MM.1S (cell line): ENCODE measurements around the gene WDR26.
"Not testable (repeated sequence)": the region's sequence is repeated elsewhere in the genome, so short reads cannot be mapped to it uniquely, and the experiment has no call there.

Experiments used
- DNase-seq: peaks from one replicate; pipeline ENCODE4 v3.0.0-alpha.2; 2015
- H2AFZ ChIP-seq: fragments of 300-600 bp; sonication (generic); 2 replicates; pipeline ENCODE4 v1.6.0; 2016; ENCODE audit warnings: antibody characterized with exemption, low read length
- H3F3A ChIP-seq: fragments of 300-600 bp; sonication (generic); 2 replicates; pipeline ENCODE4 v1.6.1; 2016; ENCODE audit warnings: mild to moderate bottlenecking, antibody characterized with exemption, low read length, moderate library complexity, mixed read lengths; ENCODE audit not compliant: insufficient read depth
- H3K27ac ChIP-seq: fragments of 300-600 bp; sonication (generic); 2 replicates; pipeline ENCODE4 v1.5.1; 2016; ENCODE audit warnings: mild to moderate bottlenecking, low read length
- H3K27me3 ChIP-seq: fragments of 300-600 bp; sonication (generic); replicated peaks from 2 replicates; pipeline ENCODE4 v1.6.0; 2016; ENCODE audit warnings: low read length; ENCODE audit not compliant: insufficient read depth
- H3K36me3 ChIP-seq: fragments of 300-600 bp; sonication (generic); replicated peaks from 2 replicates; pipeline ENCODE4 v1.6.1; 2016; ENCODE audit warnings: mild to moderate bottlenecking, low read length, mixed read lengths; ENCODE audit not compliant: insufficient read depth
- H3K4me1 ChIP-seq: fragments of 300-600 bp; sonication (generic); 2 replicates; pipeline ENCODE4 v1.6.1; 2016; ENCODE audit warnings: low read length, mixed read lengths
- H3K4me2 ChIP-seq: fragments of 300-600 bp; sonication (generic); 2 replicates; pipeline ENCODE4 v1.6.0; 2016; ENCODE audit warnings: low read depth, low read length
- H3K4me3 ChIP-seq: fragments of 300-600 bp; sonication (generic); 2 replicates; pipeline ENCODE4 v1.5.1; 2016; ENCODE audit warnings: low read length, mixed read lengths
- H3K79me2 ChIP-seq: fragments of 300-600 bp; sonication (generic); 2 replicates; pipeline ENCODE4 v1.6.1; 2016; ENCODE audit warnings: mixed run types, low read length, mixed read lengths
- H3K9ac ChIP-seq: fragments of 300-600 bp; sonication (generic); 2 replicates; pipeline ENCODE4 v1.6.1; 2016; ENCODE audit warnings: low read length, mixed read lengths
- H3K9me2 ChIP-seq: fragments of 300-600 bp; sonication (generic); replicated peaks from 2 replicates; pipeline ENCODE4 v1.6.1; 2016; ENCODE audit warnings: mild to moderate bottlenecking, low read length, mixed read lengths; ENCODE audit not compliant: insufficient read depth
- H3K9me3 ChIP-seq: fragments of 300-600 bp; sonication (generic); replicated peaks from 2 replicates; pipeline ENCODE4 v1.6.1; 2016; ENCODE audit warnings: mild to moderate bottlenecking, low read length, mixed read lengths; ENCODE audit not compliant: insufficient read depth
- H4K20me1 ChIP-seq: fragments of 300-600 bp; sonication (generic); 2 replicates; pipeline ENCODE4 v1.6.1; 2016; ENCODE audit warnings: mild to moderate bottlenecking, low read length, moderate library complexity, mixed read lengths; ENCODE audit not compliant: insufficient read depth
- CTCF ChIP-seq: fragments of 300-600 bp; sonication (generic); IDR thresholded peaks from 2 replicates; pipeline ENCODE4 v1.5.1; 2016; ENCODE audit warnings: antibody characterized with exemption, low read length, mixed read lengths
- EZH2 ChIP-seq: fragments of 300-600 bp; sonication (generic); optimal IDR thresholded peaks from 2 replicates; pipeline ENCODE3; 2017; ENCODE audit warnings: low read depth, mild to moderate bottlenecking, antibody characterized with exemption, low read length, mixed read lengths
- EZH2phosphoT487 ChIP-seq: fragments of 300-600 bp; sonication (generic); IDR thresholded peaks from 2 replicates; pipeline ENCODE4 v1.6.1; 2018; ENCODE audit warnings: antibody characterized with exemption, low read length

Gene WDR26

GRCh38 chr1:224480200-224480599 lies 45.6 kb upstream of the WDR26 start:
- H3K27me3 ChIP-seq, H3K27ac ChIP-seq, H3K36me3 ChIP-seq, H3F3A ChIP-seq, H2AFZ ChIP-seq, H3K9me2 ChIP-seq, H3K4me2 ChIP-seq, H3K9me3 ChIP-seq, H3K9ac ChIP-seq, H3K79me2 ChIP-seq, DNase-seq, H4K20me1 ChIP-seq, H3K4me1 ChIP-seq, H3K4me3 ChIP-seq: not testable (repeated sequence)

- H3K36me3 ChIP-seq, result no peaks in the 10 kb centered on the region
- no peaks in the 10 kb centered on the region for H3K27me3 ChIP-seq
- DNase-seq, result peak; percentile 3
- no peak overlapping the region for H3K4me2 ChIP-seq
- H3F3A ChIP-seq, result no peaks in the 10 kb centered on the region
- H2AFZ ChIP-seq, result no peak overlapping the region
- H3K4me3 ChIP-seq, result no peak overlapping the region
- no peaks in the 10 kb centered on the region for H3K4me1 ChIP-seq
- no peak overlapping the region for H3K27ac ChIP-seq
- no peak overlapping the region for H3K9ac ChIP-seq
- no peaks in the 10 kb centered on the region for H3K79me2 ChIP-seq
- no peaks in the 10 kb centered on the region for H3K9me2 ChIP-seq
- no peak for TF ChIP-seq CTCF
- TF ChIP-seq EZH2phosphoT487, result no peak
- no peak for TF ChIP-seq EZH2
- H3K9me3 ChIP-seq, result no peaks in the 10 kb centered on the region
- H4K20me1 ChIP-seq, result no peaks in the 10 kb centered on the region
Observed at GRCh38 chr1:224472806-224473205, 38.2 kb upstream of the WDR26 start.

DNA sequence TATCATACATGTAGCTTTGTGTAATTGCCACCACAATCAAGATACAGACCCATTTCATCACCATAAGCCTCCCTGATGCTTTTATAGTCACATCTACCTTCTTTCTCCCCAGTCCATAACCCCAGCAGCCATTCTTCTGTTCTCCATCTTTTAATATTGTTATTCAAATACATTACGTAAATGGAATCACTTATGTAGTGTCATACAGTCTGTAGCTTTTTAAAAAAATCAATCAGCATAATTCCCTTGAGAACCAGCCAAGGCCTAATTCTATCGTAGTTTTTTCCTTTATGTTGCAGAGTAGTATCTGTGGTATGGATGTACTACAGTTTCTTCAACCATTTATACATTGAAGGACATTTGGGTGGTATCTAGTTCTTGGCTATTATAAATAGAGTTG lies 31.6 kb upstream of the WDR26 start:
- Histone ChIP-seq H3K4me2 (no peak overlapping the region), H3K4me1 (no peaks in the 10 kb centered on the region), H2AFZ (no peak overlapping the region), H3F3A (no peaks in the 10 kb centered on the region), H3K27ac (no peak overlapping the region), H3K9me2 (no peaks in the 10 kb centered on the region), H3K27me3 (no peaks in the 10 kb centered on the region), H3K9me3 (no peaks in the 10 kb centered on the region), H4K20me1 (no peaks in the 10 kb centered on the region), H3K79me2 (no peaks in the 10 kb centered on the region), H3K4me3 (no peak overlapping the region), H3K9ac (no peak overlapping the region), H3K36me3 (no peaks in the 10 kb centered on the region)
- DNase-seq, result no peak
- TF ChIP-seq CTCF, result no peak
- no peak for TF ChIP-seq EZH2
- no peak for TF ChIP-seq EZH2phosphoT487

DNA sequence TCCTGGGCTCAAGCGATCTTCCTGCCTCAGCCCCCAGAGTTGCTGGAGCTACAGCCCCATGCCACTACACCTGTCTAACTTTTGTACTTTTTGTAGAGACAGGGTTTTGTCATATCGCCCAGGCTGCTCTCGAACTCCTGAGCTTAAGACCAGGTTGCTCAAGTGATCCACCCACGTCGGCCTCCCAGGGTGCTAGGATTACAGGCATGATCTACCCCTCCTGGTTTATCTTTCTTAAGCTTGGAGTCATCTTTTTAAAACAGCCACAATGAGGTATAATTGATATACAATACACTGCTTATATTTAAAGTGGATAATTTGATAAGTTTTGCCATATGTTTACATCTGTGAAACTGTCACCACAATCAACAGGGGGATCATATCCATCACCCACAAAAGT lies 25.4 kb upstream of the WDR26 start:
- TF ChIP-seq EZH2phosphoT487 (no peak), EZH2 (no peak), CTCF (no peak)
- no peak overlapping the region for H3K9ac ChIP-seq
- no peak overlapping the region for H3K27ac ChIP-seq
- H3K9me3 ChIP-seq, result no peaks in the 10 kb centered on the region
- H3K4me2 ChIP-seq, result no peak overlapping the region
- no peaks in the 10 kb centered on the region for H3K27me3 ChIP-seq
- no peaks in the 10 kb centered on the region for H3F3A ChIP-seq
- H3K79me2 ChIP-seq, result no peaks in the 10 kb centered on the region
- H3K4me1 ChIP-seq, result no peaks in the 10 kb centered on the region
- no peaks in the 10 kb centered on the region for H3K36me3 ChIP-seq
- H3K4me3 ChIP-seq, result no peak overlapping the region
- DNase-seq, result no peak
- H4K20me1 ChIP-seq, result no peaks in the 10 kb centered on the region
- H3K9me2 ChIP-seq, result no peaks in the 10 kb centered on the region
- H2AFZ ChIP-seq, result no peak overlapping the region
